ENCODE data around the gene TTC34. TPM values are rescaled to one million over a fixed set of nuclear protein-coding genes. Genes with fewer than 3 reads are reported as not detected.
"Not testable (repeated sequence)": the region's sequence is repeated elsewhere in the genome, so short reads cannot be mapped to it uniquely, and the experiment has no call there.

TTC34 gene
- total and polyA plus RNA-seq, 2 of the 13 experiments (the other 11 are each of a cell fraction or from before 2014, with no cell fraction given): 0.07 to 0.11 TPM

GRCh38 chr1:2682879-2683278 lies 118.6 kb downstream of the TTC34 start:
- H3K27ac ChIP-seq (ENCODE audit: extremely low read length, insufficient read depth, low read length); H3K4me3 ChIP-seq (replicated peaks in 1 of 3; ENCODE audit: insufficient read depth in 1 of 3, low read depth in 2 of 3, low read length in 3 of 3); H3K9ac ChIP-seq (ENCODE audit: insufficient read depth, low read depth, low read length); H3K27me3 ChIP-seq (ENCODE audit: control insufficient read depth in 1 of 2, insufficient read depth in 2 of 2, low read length in 2 of 2); ATAC-seq; CTCF ChIA-PET (ENCODE audit: low intra/inter-chr PET ratio, low total read pairs); in situ Hi-C loops (cut with HindIII; ENCODE audit: extremely low pct_ligation_motif_present, low pct_unique_long_range_greater_than_20kb); H3K79me2 ChIP-seq (ENCODE audit: insufficient read depth, low read length); H3K4me1 ChIP-seq (ENCODE audit: insufficient read depth, low read length); H2AFZ ChIP-seq (ENCODE audit: low read length); DNase-seq (ENCODE audit: low spot score); H3K4me2 ChIP-seq (ENCODE audit: low read depth, low read length); H3K36me3 ChIP-seq (replicated peaks in 1 of 2; ENCODE audit: control insufficient read depth in 1 of 2, insufficient read depth in 2 of 2, low read length in 2 of 2); FAIRE-seq; H4K20me1 ChIP-seq (ENCODE audit: insufficient read depth, low read length); POLR2A ChIA-PET; BruUV-seq (replicated peaks); H3K9me3 ChIP-seq (ENCODE audit: low read length); intact Hi-C loops (cut with micrococcal nuclease; ENCODE audit: unreplicated experiment): not testable (repeated sequence)
- WGBS (ENCODE audit: low lambda C conversion rate): no CpG with 5 or more reads among the region's 11 CpGs

DNA sequence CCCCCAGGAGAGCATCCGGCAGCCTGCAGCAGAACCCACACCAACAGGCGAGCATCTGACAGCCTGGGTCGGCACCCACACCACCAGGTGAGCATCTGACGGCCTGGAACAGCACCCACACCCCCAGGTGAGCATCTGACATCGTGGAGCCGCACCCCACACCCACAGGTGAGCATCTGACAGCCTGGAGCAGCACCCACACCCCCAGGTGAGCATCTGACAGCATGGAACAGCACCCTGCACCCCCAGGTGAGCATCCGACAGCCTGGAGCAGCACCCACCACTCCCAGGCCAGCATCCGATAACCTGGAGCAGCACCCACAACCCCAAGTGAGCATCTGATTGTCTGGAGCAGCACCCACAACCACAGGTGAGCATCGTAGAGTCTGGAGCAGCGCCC lies 124.8 kb downstream of the TTC34 start:
- ATAC-seq; H3K4me1 ChIP-seq (ENCODE audit: insufficient read depth, low read length); H3K36me3 ChIP-seq (replicated peaks in 1 of 2; ENCODE audit: control insufficient read depth in 1 of 2, insufficient read depth in 2 of 2, low read length in 2 of 2); H3K27me3 ChIP-seq (ENCODE audit: control insufficient read depth in 1 of 2, insufficient read depth in 2 of 2, low read length in 2 of 2); H3K4me2 ChIP-seq (ENCODE audit: low read depth, low read length); H2AFZ ChIP-seq (ENCODE audit: low read length); in situ Hi-C loops (cut with HindIII; ENCODE audit: extremely low pct_ligation_motif_present, low pct_unique_long_range_greater_than_20kb); H3K27ac ChIP-seq (ENCODE audit: extremely low read length, insufficient read depth, low read length); H4K20me1 ChIP-seq (ENCODE audit: insufficient read depth, low read length); POLR2A ChIA-PET; FAIRE-seq; H3K9ac ChIP-seq (ENCODE audit: insufficient read depth, low read depth, low read length); BruUV-seq (replicated peaks); intact Hi-C loops (cut with micrococcal nuclease; ENCODE audit: unreplicated experiment); CTCF ChIA-PET (ENCODE audit: low intra/inter-chr PET ratio, low total read pairs); H3K79me2 ChIP-seq (ENCODE audit: insufficient read depth, low read length); DNase-seq (ENCODE audit: low spot score); H3K4me3 ChIP-seq (replicated peaks in 1 of 3; ENCODE audit: insufficient read depth in 1 of 3, low read depth in 2 of 3, low read length in 3 of 3); H3K9me3 ChIP-seq (ENCODE audit: low read length): not testable (repeated sequence)
- WGBS (ENCODE audit: low lambda C conversion rate): no CpG with 5 or more reads among the region's 10 CpGs

GRCh38 chr1:2671656-2672055 lies 129.8 kb downstream of the TTC34 start:
- WGBS (ENCODE audit: low lambda C conversion rate): under 1% methylated on average over 8 of the region's 11 CpGs
- BruUV-seq (replicated peaks); POLR2A ChIA-PET; H3K9ac ChIP-seq (ENCODE audit: insufficient read depth, low read depth, low read length); ATAC-seq; FAIRE-seq; H3K27ac ChIP-seq (ENCODE audit: extremely low read length, insufficient read depth, low read length); DNase-seq (ENCODE audit: low spot score); H4K20me1 ChIP-seq (ENCODE audit: insufficient read depth, low read length); H3K4me2 ChIP-seq (ENCODE audit: low read depth, low read length); H3K9me3 ChIP-seq (ENCODE audit: low read length); H3K4me3 ChIP-seq (replicated peaks in 1 of 3; ENCODE audit: insufficient read depth in 1 of 3, low read depth in 2 of 3, low read length in 3 of 3); intact Hi-C loops (cut with micrococcal nuclease; ENCODE audit: unreplicated experiment); in situ Hi-C loops (cut with HindIII; ENCODE audit: extremely low pct_ligation_motif_present, low pct_unique_long_range_greater_than_20kb); H2AFZ ChIP-seq (ENCODE audit: low read length); H3K36me3 ChIP-seq (replicated peaks in 1 of 2; ENCODE audit: control insufficient read depth in 1 of 2, insufficient read depth in 2 of 2, low read length in 2 of 2); H3K4me1 ChIP-seq (ENCODE audit: insufficient read depth, low read length); CTCF ChIA-PET (ENCODE audit: low intra/inter-chr PET ratio, low total read pairs); H3K27me3 ChIP-seq (ENCODE audit: control insufficient read depth in 1 of 2, insufficient read depth in 2 of 2, low read length in 2 of 2); H3K79me2 ChIP-seq (ENCODE audit: insufficient read depth, low read length): not testable (repeated sequence)

DNA sequence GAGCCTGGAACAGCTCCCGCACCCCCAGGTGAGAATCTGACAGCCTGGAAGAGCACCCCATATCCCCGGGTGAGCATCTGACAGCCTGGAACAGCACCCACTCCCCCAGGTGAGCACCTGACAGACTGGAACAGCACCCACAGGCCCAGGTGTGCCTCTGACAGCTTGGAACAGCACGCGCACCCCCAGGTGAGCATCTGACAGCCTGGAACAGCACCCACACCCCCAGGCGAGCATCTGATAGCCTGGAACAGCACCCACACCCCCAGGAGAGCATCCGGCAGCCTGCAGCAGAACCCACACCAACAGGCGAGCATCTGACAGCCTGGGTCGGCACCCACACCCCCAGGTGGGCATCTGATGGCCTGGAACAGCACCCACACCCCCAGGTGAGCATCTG lies 141.7 kb downstream of the TTC34 start:
- H3K4me2 ChIP-seq (ENCODE audit: low read depth, low read length); H3K27ac ChIP-seq (ENCODE audit: extremely low read length, insufficient read depth, low read length); H3K4me3 ChIP-seq (replicated peaks in 1 of 3; ENCODE audit: insufficient read depth in 1 of 3, low read depth in 2 of 3, low read length in 3 of 3); H3K27me3 ChIP-seq (ENCODE audit: control insufficient read depth in 1 of 2, insufficient read depth in 2 of 2, low read length in 2 of 2); H2AFZ ChIP-seq (ENCODE audit: low read length); H3K9ac ChIP-seq (ENCODE audit: insufficient read depth, low read depth, low read length); H3K9me3 ChIP-seq (ENCODE audit: low read length); H3K36me3 ChIP-seq (replicated peaks in 1 of 2; ENCODE audit: control insufficient read depth in 1 of 2, insufficient read depth in 2 of 2, low read length in 2 of 2); in situ Hi-C loops (cut with HindIII; ENCODE audit: extremely low pct_ligation_motif_present, low pct_unique_long_range_greater_than_20kb); FAIRE-seq; H3K4me1 ChIP-seq (ENCODE audit: insufficient read depth, low read length); CTCF ChIA-PET (ENCODE audit: low intra/inter-chr PET ratio, low total read pairs); DNase-seq (ENCODE audit: low spot score); BruUV-seq (replicated peaks); intact Hi-C loops (cut with micrococcal nuclease; ENCODE audit: unreplicated experiment); POLR2A ChIA-PET; H3K79me2 ChIP-seq (ENCODE audit: insufficient read depth, low read length); ATAC-seq; H4K20me1 ChIP-seq (ENCODE audit: insufficient read depth, low read length): not testable (repeated sequence)
- whole genome bisulfite sequencing (ENCODE audit: low lambda C conversion rate): 3% methylated on average over 7 of the region's 8 CpGs

Data from HepG2 (cell line).